WTC11 (cell line): ENCODE results near the gene TEX11. TPM values are rescaled to one million over a fixed set of nuclear protein-coding genes. Genes with fewer than 3 reads are reported as not detected.

Experiments
- ATAC-seq: fragments of 200-7000 bp; cut with Tn5 transposase; 2 replicates; pipeline ENCODE4 v1.10.0; 2021; ENCODE audit warnings: mild to moderate bottlenecking, moderate library complexity
- CTCF ChIA-PET: fragments of 300-600 bp; sonication (Branson Sonifier 250); formaldehyde crosslinking; loops from one replicate; lab custom pipeline; 2021; ENCODE audit warnings: antibody characterized with exemption; lab: Charles Lee
- POLR2A ChIA-PET: fragments of 350-600 bp; sonication (Branson Sonifier 250); formaldehyde crosslinking; loops from one replicate; lab custom pipeline; 2021; ENCODE audit warnings: antibody characterized with exemption; lab: Charles Lee
- DNase-seq: peaks from one replicate; pipeline ENCODE4 v3.0.0; 2021; ENCODE audit warnings: low spot score
- H3K27ac Mint-ChIP-seq: 2 replicates; pipeline ENCODE4 v1.8.0; 2021; ENCODE audit warnings: mixed read lengths
- H3K27me3 Mint-ChIP-seq: 2 replicates; pipeline ENCODE4 v1.8.0; 2021; ENCODE audit warnings: low read depth, mild to moderate bottlenecking, moderate library complexity, mixed read lengths
- H3K36me3 Mint-ChIP-seq: 2 replicates; pipeline ENCODE4 v1.8.0; 2021; ENCODE audit warnings: mixed read lengths
- H3K4me1 Mint-ChIP-seq: 2 replicates; pipeline ENCODE4 v1.8.0; 2022; ENCODE audit warnings: mixed read lengths
- H3K4me3 Mint-ChIP-seq: 2 replicates; pipeline ENCODE4 v1.8.0; 2021; ENCODE audit warnings: mild to moderate bottlenecking, moderate library complexity, mixed read lengths
- H3K9me3 Mint-ChIP-seq: 2 replicates; pipeline ENCODE4 v1.8.0; 2021; ENCODE audit warnings: mixed read lengths
- ARID4B ChIP-seq: sonication (generic); formaldehyde crosslinking; IDR thresholded peaks from 2 replicates; pipeline ENCODE4 v1.8.0; 2023; ENCODE audit warnings: missing genetic modification reagents, mild to moderate bottlenecking, borderline replicate concordance
- ATF2 ChIP-seq: sonication (generic); formaldehyde crosslinking; IDR thresholded peaks from 2 replicates; pipeline ENCODE4 v1.8.1; 2022; ENCODE audit warnings: low read depth, missing genetic modification reagents, borderline replicate concordance
- ATF3 ChIP-seq: sonication (generic); formaldehyde crosslinking; conservative IDR thresholded peaks from 2 replicates; pipeline ENCODE4 v1.8.1; 2022; ENCODE audit warnings: mild to moderate bottlenecking, missing genetic modification reagents
- CBFB ChIP-seq: sonication (generic); formaldehyde crosslinking; IDR thresholded peaks from 2 replicates; pipeline ENCODE4 v1.8.1; 2022; ENCODE audit warnings: mild to moderate bottlenecking, low read depth, missing genetic modification reagents
- ERG ChIP-seq: fragments of 250-450 bp; sonication (Bioruptor Pico); IDR thresholded peaks from 2 replicates; pipeline ENCODE4 v1.8.0; 2021; ENCODE audit warnings: mild to moderate bottlenecking
- ESRRA ChIP-seq: sonication (generic); formaldehyde crosslinking; IDR thresholded peaks from 2 replicates; pipeline ENCODE4 v1.8.1; 2022; ENCODE audit warnings: mild to moderate bottlenecking, missing genetic modification reagents, borderline replicate concordance
- ETV6 ChIP-seq: sonication (generic); formaldehyde crosslinking; IDR thresholded peaks from 2 replicates; pipeline ENCODE4 v1.8.1; 2022; ENCODE audit warnings: mild to moderate bottlenecking, missing genetic modification reagents
- FOXJ3 ChIP-seq: sonication (generic); formaldehyde crosslinking; IDR thresholded peaks from 2 replicates; pipeline ENCODE4 v1.9.0; 2021; ENCODE audit warnings: missing genetic modification reagents, mild to moderate bottlenecking, borderline replicate concordance
- FOXK1 ChIP-seq: sonication (generic); formaldehyde crosslinking; IDR thresholded peaks from 2 replicates; pipeline ENCODE4 v1.8.0; 2022; ENCODE audit warnings: mild to moderate bottlenecking, moderate library complexity, missing genetic modification reagents
- FOXP4 ChIP-seq: sonication (generic); formaldehyde crosslinking; IDR thresholded peaks from 2 replicates; pipeline ENCODE4 v1.8.0; 2022; ENCODE audit warnings: mild to moderate bottlenecking, missing genetic modification reagents
- IRF2 ChIP-seq: sonication (generic); formaldehyde crosslinking; IDR thresholded peaks from 2 replicates; pipeline ENCODE4 v1.8.0; 2022; ENCODE audit warnings: low read depth, missing genetic modification reagents, borderline replicate concordance
- KAT7 ChIP-seq: sonication (generic); formaldehyde crosslinking; IDR thresholded peaks from 2 replicates; pipeline ENCODE4 v1.8.1; 2023; ENCODE audit warnings: missing genetic modification reagents, mild to moderate bottlenecking, borderline replicate concordance
- OVOL2 ChIP-seq: fragments of 250-450 bp; sonication (Bioruptor Pico); IDR thresholded peaks from 2 replicates; pipeline ENCODE4 v1.9.0; 2021; ENCODE audit warnings: mild to moderate bottlenecking, borderline replicate concordance
- PRRX2 ChIP-seq: fragments of 250-450 bp; sonication (Bioruptor Pico); IDR thresholded peaks from 2 replicates; pipeline ENCODE4 v1.8.0; 2021; ENCODE audit warnings: mild to moderate bottlenecking
- RELA ChIP-seq: sonication (generic); formaldehyde crosslinking; IDR thresholded peaks from 2 replicates; pipeline ENCODE4 v1.8.1; 2022; ENCODE audit warnings: missing genetic modification reagents, mild to moderate bottlenecking, borderline replicate concordance
- ZNF317 ChIP-seq: sonication (generic); formaldehyde crosslinking; IDR thresholded peaks from 2 replicates; pipeline ENCODE4 v1.8.1; 2023; ENCODE audit warnings: low read depth, mild to moderate bottlenecking, moderate library complexity, missing genetic modification reagents, borderline replicate concordance
- ZNF512 ChIP-seq: sonication (generic); formaldehyde crosslinking; IDR thresholded peaks from 2 replicates; pipeline ENCODE4 v1.8.1; 2022; ENCODE audit warnings: missing genetic modification reagents, borderline replicate concordance
- total RNA-seq: library from RNA; stranded (reverse); gene quantifications from 3 replicates; pipeline ENCODE4 v1.2.3, GENCODE V29; 2021

The TEX11 gene
- total RNA-seq, 1 experiment from 2014 or later: 0.31 TPM

GRCh38 chrX:70635227-70635626 is 273.3 kb downstream of the TEX11 start:
- no peak overlapping the region for H3K4me3 Mint-ChIP-seq
- no peak overlapping the region for H3K27ac Mint-ChIP-seq
- TF ChIP-seq ETV6 (CRISPR knock-in tag): no peak
- TF ChIP-seq ERG (CRISPR knock-in tag): no peak
- no peak for TF ChIP-seq ATF3 (CRISPR knock-in tag)
- no peak for TF ChIP-seq KAT7 (CRISPR knock-in tag)
- TF ChIP-seq IRF2: no peak
- TF ChIP-seq ZNF512: no peak
- no peak for TF ChIP-seq ZNF317 (CRISPR knock-in tag)
- no peak for TF ChIP-seq PRRX2 (CRISPR knock-in tag)
- TF ChIP-seq ARID4B (CRISPR knock-in tag): no peak
- TF ChIP-seq ESRRA: no peak
- TF ChIP-seq FOXP4 (CRISPR knock-in tag): no peak
- TF ChIP-seq FOXJ3 (CRISPR knock-in tag): no peak
- no peak for TF ChIP-seq CBFB
- TF ChIP-seq ATF2 (CRISPR knock-in tag): no peak
- TF ChIP-seq FOXK1: no peak
- no peak for TF ChIP-seq OVOL2 (CRISPR knock-in tag)
- TF ChIP-seq RELA (CRISPR knock-in tag): no peak
- ChIA-PET CTCF (no interaction called here), POLR2A (no interaction called here)
- no peak for DNase-seq
- no peaks in the 10 kb centered on the region for H3K4me1 Mint-ChIP-seq
- no peak for ATAC-seq
- H3K27me3 Mint-ChIP-seq: no peaks in the 10 kb centered on the region
- peaks cover 4% of the 10 kb centered on the region for H3K36me3 Mint-ChIP-seq
- H3K9me3 Mint-ChIP-seq: peaks cover 4% of the 10 kb centered on the region
